ENCODE results near the gene DNAH17. TPM values are rescaled to one million over a fixed set of nuclear protein-coding genes. Genes with fewer than 3 reads are reported as not detected.

DNAH17 gene, protein sequence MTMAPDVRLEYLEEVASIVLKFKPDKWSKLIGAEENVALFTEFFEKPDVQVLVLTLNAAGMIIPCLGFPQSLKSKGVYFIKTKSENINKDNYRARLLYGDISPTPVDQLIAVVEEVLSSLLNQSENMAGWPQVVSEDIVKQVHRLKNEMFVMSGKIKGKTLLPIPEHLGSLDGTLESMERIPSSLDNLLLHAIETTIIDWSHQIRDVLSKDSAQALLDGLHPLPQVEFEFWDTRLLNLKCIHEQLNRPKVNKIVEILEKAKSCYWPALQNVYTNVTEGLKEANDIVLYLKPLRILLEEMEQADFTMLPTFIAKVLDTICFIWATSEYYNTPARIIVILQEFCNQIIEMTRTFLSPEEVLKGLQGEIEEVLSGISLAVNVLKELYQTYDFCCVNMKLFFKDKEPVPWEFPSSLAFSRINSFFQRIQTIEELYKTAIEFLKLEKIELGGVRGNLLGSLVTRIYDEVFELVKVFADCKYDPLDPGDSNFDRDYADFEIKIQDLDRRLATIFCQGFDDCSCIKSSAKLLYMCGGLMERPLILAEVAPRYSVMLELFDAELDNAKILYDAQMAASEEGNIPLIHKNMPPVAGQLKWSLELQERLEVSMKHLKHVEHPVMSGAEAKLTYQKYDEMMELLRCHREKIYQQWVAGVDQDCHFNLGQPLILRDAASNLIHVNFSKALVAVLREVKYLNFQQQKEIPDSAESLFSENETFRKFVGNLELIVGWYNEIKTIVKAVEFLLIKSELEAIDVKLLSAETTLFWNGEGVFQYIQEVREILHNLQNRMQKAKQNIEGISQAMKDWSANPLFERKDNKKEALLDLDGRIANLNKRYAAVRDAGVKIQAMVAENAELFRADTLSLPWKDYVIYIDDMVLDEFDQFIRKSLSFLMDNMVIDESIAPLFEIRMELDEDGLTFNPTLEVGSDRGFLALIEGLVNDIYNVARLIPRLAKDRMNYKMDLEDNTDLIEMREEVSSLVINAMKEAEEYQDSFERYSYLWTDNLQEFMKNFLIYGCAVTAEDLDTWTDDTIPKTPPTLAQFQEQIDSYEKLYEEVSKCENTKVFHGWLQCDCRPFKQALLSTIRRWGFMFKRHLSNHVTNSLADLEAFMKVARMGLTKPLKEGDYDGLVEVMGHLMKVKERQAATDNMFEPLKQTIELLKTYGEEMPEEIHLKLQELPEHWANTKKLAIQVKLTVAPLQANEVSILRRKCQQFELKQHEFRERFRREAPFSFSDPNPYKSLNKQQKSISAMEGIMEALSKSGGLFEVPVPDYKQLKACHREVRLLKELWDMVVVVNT (N-terminal part only)
- 2.8 TPM for total RNA-seq
- long read RNA-seq, partial matches to known transcripts, result 1 of 18 reads
- long read RNA-seq, other reads (novel, unspliced or antisense), result 17 of 18 reads

DNA sequence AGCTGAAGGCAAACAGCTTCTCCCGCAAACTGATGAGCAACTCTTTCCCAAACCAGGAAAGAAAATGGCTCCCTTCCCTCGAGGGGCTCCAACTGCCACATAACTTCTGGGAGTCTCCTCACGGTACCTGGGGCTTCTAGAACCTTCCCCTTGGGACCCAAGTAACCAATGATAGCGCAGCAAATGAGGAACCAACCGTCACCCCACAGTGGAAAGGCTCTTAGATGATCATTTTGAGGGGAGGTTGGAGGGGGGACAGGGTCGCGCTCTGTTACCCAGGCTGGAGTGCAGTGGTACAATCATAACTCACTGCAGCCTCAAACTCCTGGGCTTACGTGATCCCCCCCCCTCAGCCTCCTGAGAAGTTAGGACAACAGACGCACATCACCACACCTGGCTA, at the start of gene DNAH17:
TSS of gene DNAH17 (minus strand) at position 101 of the 400 bp plus-strand sequence. CDS start 2,339 bp downstream, outside the sequence.
- Histone ChIP-seq H3K27me3 (no peaks in the 10 kb centered on the region), H3K36me3 (no peaks in the 10 kb centered on the region), H3K27ac (no peak within 1 kb of the TSS), H3K9me3 (no peaks in the 10 kb centered on the region), H3K4me3 (no peak within 1 kb of the TSS), H3K4me1 (no peaks in the 10 kb centered on the region)
- DNase-seq, result no peak
- no peak for ATAC-seq
- TF ChIP-seq, protein P1, sequence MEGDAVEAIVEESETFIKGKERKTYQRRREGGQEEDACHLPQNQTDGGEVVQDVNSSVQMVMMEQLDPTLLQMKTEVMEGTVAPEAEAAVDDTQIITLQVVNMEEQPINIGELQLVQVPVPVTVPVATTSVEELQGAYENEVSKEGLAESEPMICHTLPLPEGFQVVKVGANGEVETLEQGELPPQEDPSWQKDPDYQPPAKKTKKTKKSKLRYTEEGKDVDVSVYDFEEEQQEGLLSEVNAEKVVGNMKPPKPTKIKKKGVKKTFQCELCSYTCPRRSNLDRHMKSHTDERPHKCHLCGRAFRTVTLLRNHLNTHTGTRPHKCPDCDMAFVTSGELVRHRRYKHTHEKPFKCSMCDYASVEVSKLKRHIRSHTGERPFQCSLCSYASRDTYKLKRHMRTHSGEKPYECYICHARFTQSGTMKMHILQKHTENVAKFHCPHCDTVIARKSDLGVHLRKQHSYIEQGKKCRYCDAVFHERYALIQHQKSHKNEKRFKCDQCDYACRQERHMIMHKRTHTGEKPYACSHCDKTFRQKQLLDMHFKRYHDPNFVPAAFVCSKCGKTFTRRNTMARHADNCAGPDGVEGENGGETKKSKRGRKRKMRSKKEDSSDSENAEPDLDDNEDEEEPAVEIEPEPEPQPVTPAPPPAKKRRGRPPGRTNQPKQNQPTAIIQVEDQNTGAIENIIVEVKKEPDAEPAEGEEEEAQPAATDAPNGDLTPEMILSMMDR (IDR thresholded peaks at IDR 0.05), result no peak
- intact Hi-C loops (cut with DNase I), result no loop called here

DNA sequence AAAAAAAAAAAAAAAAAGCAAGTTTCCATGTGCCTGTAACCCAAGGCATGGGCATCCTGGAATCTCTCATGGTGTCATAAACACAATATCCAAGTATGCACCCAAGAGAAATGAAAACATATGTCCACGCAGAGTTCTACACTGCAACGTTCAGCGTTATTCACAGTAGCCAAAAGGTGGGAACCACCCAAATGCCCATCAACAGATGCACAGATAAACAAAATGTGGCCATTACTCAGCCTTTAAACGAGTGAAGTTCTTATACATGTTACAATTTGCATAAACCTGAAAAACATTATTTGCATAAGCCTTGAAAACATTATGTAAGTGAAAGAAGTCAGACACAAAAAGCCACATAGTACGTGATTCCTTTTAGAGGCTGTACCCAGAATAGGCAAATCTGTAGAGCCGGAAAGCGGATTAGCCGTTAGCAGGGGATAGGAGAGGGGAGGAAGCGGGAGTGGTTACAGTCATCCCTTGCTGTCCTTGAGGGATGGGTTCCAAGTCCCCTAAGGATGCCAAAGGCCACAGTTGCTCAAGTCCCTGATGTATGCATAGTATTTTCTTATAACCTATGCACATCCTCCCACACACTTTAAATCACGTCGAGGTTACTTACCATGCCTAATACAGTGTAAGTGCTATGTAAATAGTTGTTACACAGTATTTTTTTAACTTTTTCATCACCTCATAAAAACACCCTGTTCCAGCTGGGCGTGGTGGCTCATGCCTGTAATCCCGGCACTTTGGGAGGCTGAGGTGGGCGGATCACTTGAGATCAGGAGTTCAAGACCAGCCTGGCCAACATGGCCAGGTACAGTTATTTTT, 47.3 kb upstream of the DNAH17 start:
- TF ChIP-seq, protein P1 (IDR thresholded peaks at IDR 0.05), result no peak
- DNase-seq, result no peak
- H3K4me3 ChIP-seq, result no peak overlapping the region
- no peak for ATAC-seq
- no peaks in the 10 kb centered on the region for H3K36me3 ChIP-seq
- no peaks in the 10 kb centered on the region for H3K9me3 ChIP-seq
- intact Hi-C loops (cut with DNase I), result no loop called here
- no peaks in the 10 kb centered on the region for H3K4me1 ChIP-seq
- no peaks in the 10 kb centered on the region for H3K27me3 ChIP-seq
- H3K27ac ChIP-seq, result no peak overlapping the region

- Histone ChIP-seq H3K9me3 (no peaks in the 10 kb centered on the region), H3K4me3 (no peak overlapping the region), H3K27me3 (no peaks in the 10 kb centered on the region), H3K4me1 (no peaks in the 10 kb centered on the region), H3K27ac (no peak overlapping the region), H3K36me3 (no peaks in the 10 kb centered on the region)
- TF ChIP-seq, protein P1 (IDR thresholded peaks at IDR 0.05), result no peak
- ATAC-seq, result no peak
- intact Hi-C loops (cut with DNase I), result no loop called here
- no peak for DNase-seq
Observed at GRCh38 chr17:78623541-78623940, 46.3 kb upstream of the DNAH17 start.

- H3K4me1 ChIP-seq, result no peaks in the 10 kb centered on the region
- no peak for DNase-seq
- intact Hi-C loops (cut with DNase I), result no loop called here
- ATAC-seq, result no peak
- no peak overlapping the region for H3K27ac ChIP-seq
- no peak overlapping the region for H3K4me3 ChIP-seq
- no peaks in the 10 kb centered on the region for H3K36me3 ChIP-seq
- TF ChIP-seq, protein P1 (IDR thresholded peaks at IDR 0.05), result no peak
- no peaks in the 10 kb centered on the region for H3K9me3 ChIP-seq
- H3K27me3 ChIP-seq, result no peaks in the 10 kb centered on the region
Observed at GRCh38 chr17:78622491-78623265, 45.5 kb upstream of the DNAH17 start.
